Muscle layer of colon (tissue), 2 donors: ENCODE measurements around the gene ZDHHC8.

Experiments used
- H3K27ac ChIP-seq: one replicate; pipeline ENCODE4 v1.7.0; 2013; ENCODE audit warnings: low read depth, mild to moderate bottlenecking, low read length, moderate library complexity
- H3K27me3 ChIP-seq, 2 donors: one replicate each; pipeline ENCODE4 v1.7.0; 2013; ENCODE audit warnings: low read length in 2 of 2, mild to moderate bottlenecking in 2 of 2; ENCODE audit not compliant: insufficient read depth in 2 of 2, control insufficient read depth in 1 of 2
- H3K36me3 ChIP-seq: one replicate; pipeline ENCODE4 v1.7.0; 2013; ENCODE audit warnings: mild to moderate bottlenecking, low read length; ENCODE audit not compliant: insufficient read depth
- H3K4me1 ChIP-seq: one replicate; pipeline ENCODE4 v1.7.0; 2013; ENCODE audit warnings: mild to moderate bottlenecking, low read length; ENCODE audit not compliant: insufficient read depth
- H3K4me3 ChIP-seq, 2 donors: one replicate each; pipeline ENCODE4 v1.7.0; 2013; ENCODE audit warnings: low read length in 2 of 2, low read depth in 1 of 2, mild to moderate bottlenecking in 1 of 2, moderate library complexity in 1 of 2
- H3K9ac ChIP-seq: one replicate; pipeline ENCODE4 v1.7.0; 2013; ENCODE audit warnings: low read length
- H3K9me3 ChIP-seq: one replicate; pipeline ENCODE4 v1.7.0; 2013; ENCODE audit warnings: mild to moderate bottlenecking, low read length
- donor health status: abdominal sarcoma.
- donor health status: Adenocarcinoma of cecum.

ZDHHC8 gene

DNA sequence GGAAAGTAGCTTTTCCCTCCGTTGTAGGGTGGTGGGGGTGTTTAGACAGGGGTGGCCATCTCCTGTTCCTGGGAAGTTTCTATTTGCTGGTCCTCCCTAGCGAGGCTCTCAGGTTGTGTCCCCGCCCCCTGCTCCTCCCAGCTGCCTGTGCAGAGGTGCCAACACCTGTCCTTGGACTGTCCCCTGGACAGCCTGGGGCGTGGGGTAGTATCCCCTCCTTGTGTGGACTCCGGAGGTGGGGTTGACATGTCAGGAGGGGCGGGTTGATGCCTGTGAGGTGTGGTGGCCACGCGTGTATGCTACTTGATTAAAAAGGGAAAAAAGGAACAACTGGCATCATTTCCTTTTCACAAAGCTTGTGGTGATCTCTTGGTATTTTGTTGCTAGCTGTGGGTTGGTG lies 30.0 kb upstream of the ZDHHC8 start:
- no peaks in the 10 kb centered on the region for H3K9me3 ChIP-seq
- peaks cover 70% of the 10 kb centered on the region for H3K36me3 ChIP-seq
- no peak overlapping the region for H3K4me3 ChIP-seq
- no peaks in the 10 kb centered on the region for H3K27me3 ChIP-seq
- no peak overlapping the region for H3K9ac ChIP-seq
- no peak overlapping the region for H3K27ac ChIP-seq
- no peaks in the 10 kb centered on the region for H3K4me1 ChIP-seq

DNA sequence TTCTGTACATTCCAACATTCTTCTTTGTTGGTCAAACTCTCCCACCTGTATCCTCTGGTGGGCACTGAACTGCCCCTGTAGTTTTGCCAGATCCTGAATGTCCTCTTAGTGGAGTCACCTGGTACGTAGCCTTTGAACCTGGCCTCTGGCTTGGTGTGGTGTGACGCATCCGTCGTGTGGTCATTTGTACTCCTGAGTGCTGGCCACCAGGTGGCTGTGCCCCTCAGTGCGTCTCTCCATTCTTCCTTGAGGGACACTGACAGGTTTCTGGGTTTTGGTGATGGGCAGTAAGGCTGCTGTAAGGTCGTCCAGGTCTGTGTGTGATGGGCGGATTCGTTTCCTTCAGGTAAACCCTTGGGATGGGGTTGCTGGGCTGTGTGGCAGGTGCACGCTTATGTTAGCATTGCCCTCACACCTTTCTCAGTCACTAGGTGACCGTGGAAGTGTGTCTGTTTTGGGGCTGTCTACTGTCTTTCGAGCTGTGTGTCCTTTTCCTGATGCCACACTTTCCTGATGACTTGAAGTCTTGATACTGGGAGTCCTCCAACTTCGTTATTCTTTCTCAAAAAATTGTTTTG lies 29.3 kb upstream of the ZDHHC8 start:
- Histone ChIP-seq H3K27me3 (no peaks in the 10 kb centered on the region), H3K4me1 (no peaks in the 10 kb centered on the region), H3K9ac (no peak overlapping the region), H3K27ac (no peak overlapping the region), H3K36me3 (peaks cover 70% of the 10 kb centered on the region), H3K9me3 (no peaks in the 10 kb centered on the region), H3K4me3 (no peak overlapping the region)

DNA sequence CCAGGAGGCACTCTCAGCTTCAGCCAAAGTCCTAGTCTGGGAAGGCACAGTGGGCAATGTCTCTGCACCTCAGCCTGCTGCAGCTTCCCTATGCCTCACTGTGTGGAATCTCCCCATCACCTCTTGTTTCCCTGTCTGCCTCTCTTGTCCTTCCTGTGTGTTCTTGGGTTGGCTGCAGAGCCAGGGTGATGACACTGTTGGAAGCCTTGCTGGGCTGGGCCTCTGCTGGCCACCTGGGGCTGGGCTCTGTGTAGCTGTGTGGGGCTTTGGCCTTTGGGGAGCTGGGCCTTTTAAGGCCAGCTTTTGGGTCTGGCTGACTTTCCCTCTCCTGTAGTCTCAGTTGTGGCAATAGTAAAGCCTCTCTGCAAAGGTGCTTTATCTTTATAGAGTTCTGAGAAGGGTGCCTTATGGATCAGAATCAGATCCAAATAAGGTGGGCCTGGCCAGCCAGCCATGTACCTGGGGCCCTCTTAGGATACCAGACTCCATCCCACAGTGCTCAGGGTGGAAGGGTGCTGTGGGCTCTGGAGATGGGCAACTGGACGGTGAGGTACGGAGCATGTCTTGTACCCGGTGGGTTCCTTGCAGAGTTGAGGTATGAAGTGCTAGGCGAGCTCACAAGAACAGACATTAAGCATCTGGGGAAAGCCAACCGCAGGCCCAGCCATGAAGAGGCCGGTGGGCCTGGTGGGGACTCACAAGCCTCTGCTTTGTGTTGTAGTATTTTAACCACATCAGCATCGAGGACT lies 26.0 kb upstream of the ZDHHC8 start:
- Histone ChIP-seq H3K4me1 (no peaks in the 10 kb centered on the region), H3K9me3 (no peaks in the 10 kb centered on the region), H3K36me3 (peaks cover 64% of the 10 kb centered on the region), H3K9ac (no peak overlapping the region), H3K4me3 (no peak overlapping the region), H3K27me3 (no peaks in the 10 kb centered on the region), H3K27ac (no peak overlapping the region)

DNA sequence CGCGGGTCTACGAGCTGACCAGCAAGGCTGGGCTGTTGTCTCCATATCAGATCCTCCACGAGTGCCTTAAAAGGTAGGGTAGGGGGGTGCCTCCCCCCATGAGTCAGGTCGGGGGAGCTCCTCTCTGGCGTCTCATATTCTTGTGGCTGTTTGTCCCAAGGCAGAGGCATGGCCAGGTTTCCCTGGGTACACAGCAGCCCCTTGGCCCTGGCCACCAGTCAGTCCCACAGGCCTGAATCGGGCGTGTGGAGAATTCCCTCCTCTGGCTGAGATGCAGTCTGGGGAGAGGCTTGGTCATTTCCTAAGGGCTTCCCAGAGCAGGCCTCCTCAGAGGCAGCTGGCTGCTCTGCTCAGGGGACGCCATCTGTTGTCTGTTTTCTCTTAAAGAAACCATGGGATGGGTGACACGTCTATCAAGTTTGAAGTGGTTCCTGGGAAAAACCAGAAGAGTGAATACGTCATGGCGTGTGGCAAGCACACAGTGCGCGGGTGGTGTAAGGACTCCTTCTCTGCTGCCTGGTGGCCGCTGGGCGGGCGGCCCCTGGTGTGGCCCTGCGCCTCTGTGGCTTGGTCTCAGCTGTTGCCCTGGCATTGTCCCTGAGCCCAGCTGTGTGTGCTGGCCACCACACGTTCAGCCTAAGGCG lies 25.3 kb upstream of the ZDHHC8 start:
- Histone ChIP-seq H3K4me3 (no peak overlapping the region), H3K4me1 (no peaks in the 10 kb centered on the region), H3K36me3 (peaks cover 65% of the 10 kb centered on the region), H3K9me3 (no peaks in the 10 kb centered on the region), H3K9ac (no peak overlapping the region), H3K27me3 (no peaks in the 10 kb centered on the region), H3K27ac (no peak overlapping the region)

DNA sequence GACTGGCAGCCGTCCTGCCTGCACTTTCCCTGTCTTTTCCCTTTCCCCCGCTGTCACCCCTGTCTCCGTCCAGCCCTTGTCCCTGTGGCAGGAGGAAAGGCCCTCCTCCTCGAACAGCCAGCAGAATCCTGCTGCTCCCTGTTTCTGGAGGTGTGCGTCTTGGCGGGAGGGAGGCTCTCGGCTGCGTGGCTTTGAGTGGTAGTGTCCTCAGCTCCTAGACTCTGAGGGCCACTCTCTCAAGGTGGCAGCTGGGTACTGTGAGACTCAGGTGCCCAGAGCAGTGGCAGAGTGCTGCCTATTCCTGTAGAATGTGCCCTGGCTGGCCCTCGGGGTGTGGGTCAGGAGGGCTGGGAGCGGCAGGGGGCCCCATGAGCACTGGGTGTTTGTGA lies 24.8 kb upstream of the ZDHHC8 start:
- Histone ChIP-seq H3K9me3 (no peaks in the 10 kb centered on the region), H3K27ac (no peak overlapping the region), H3K4me3 (no peak overlapping the region), H3K9ac (no peak overlapping the region), H3K27me3 (no peaks in the 10 kb centered on the region), H3K36me3 (peaks cover 67% of the 10 kb centered on the region), H3K4me1 (no peaks in the 10 kb centered on the region)

DNA sequence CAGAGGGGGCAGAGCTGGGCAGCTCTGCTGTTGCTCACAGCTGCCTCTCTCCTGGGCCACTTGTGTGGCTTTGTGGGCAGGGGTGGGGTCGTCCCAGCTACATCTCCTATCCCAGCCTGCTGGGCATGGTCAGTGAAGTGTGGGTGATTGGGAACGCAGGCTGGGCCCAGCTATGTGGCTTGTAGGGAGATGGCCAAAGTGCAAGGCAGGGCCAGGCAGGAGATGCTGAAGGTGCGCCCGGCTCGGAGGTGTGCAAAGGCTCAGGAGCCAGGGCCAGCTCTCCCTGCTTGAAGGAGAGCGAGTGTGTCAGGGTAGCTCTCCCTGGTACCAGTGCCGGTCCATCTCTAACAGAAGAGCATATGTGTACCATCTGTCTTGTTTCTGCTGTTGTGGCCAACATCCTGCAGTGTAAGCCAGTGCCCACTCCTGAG lies 24.1 kb upstream of the ZDHHC8 start:
- Histone ChIP-seq H3K4me3 (no peak overlapping the region), H3K4me1 (no peaks in the 10 kb centered on the region), H3K9me3 (no peaks in the 10 kb centered on the region), H3K36me3 (peaks cover 70% of the 10 kb centered on the region), H3K27ac (no peak overlapping the region), H3K27me3 (no peaks in the 10 kb centered on the region), H3K9ac (no peak overlapping the region)

DNA sequence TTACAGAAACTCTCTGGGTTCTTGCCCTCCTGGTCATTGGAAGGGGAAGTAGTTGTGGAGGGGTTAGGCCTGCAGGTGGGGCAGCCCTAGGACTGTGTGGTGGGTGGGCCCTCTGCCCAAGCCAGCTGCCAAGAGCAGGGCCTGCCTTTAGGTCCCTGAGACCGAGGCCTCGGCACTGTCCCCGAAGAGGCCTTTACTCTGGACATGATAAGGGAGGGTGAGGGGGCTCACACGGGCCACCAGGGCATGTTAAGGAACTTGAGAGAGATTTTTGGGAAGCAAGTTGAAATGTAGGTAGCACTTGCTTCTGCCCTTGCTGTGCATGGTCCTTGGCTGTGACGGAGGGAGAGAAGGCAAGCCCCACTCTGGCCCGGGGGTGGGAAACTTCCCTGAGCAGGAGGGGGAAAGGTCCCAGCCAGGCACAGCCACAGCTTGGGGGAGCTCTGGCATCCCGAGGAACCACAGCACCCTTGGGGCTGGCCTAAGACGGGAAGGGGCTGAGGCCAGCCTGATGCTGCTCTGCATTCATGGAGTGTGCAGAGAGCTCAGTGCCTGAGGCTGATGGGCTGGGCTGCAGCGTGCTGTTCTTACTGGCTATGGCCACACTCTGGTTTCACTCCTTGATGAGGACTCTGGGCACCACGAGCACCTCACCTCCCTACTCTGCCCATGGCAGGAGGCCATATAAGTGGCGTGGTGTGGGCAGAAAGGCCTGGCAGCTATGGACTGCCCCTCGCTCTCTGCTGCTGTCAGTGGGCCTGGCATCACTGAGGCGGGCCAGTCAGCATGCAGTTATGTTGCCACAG lies 23.4 kb upstream of the ZDHHC8 start:
- Histone ChIP-seq H3K9ac (no peak overlapping the region), H3K4me1 (no peaks in the 10 kb centered on the region), H3K27ac (no peak overlapping the region), H3K9me3 (no peaks in the 10 kb centered on the region), H3K27me3 (no peaks in the 10 kb centered on the region), H3K4me3 (no peak overlapping the region), H3K36me3 (peaks cover 73% of the 10 kb centered on the region)

DNA sequence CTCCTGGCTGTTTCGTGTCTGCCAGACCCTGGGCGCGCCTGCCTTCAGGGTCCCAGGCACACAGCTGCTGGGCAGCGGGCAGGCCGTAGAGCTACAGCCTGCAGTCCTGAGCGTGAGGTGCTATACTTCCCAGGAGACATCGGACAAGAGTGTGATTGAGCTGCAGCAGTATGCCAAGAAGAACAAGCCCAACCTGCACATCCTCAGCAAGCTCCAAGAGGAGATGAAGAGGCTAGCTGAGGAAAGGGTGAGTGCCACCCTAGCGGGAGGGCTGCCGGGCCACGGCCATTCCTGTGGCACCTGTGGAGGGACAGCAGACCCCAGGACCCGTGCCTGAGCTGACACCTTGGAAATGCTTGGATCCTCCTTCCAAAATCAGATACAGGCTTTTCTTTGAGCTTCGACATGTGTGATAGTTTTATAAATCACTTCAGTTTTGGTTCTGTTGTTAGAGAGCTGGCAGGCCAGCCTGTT lies 22.8 kb upstream of the ZDHHC8 start:
- Histone ChIP-seq H3K9me3 (no peaks in the 10 kb centered on the region), H3K36me3 (peaks cover 79% of the 10 kb centered on the region), H3K9ac (no peak overlapping the region), H3K4me3 (no peak overlapping the region), H3K4me1 (no peaks in the 10 kb centered on the region), H3K27me3 (no peaks in the 10 kb centered on the region), H3K27ac (no peak overlapping the region)

DNA sequence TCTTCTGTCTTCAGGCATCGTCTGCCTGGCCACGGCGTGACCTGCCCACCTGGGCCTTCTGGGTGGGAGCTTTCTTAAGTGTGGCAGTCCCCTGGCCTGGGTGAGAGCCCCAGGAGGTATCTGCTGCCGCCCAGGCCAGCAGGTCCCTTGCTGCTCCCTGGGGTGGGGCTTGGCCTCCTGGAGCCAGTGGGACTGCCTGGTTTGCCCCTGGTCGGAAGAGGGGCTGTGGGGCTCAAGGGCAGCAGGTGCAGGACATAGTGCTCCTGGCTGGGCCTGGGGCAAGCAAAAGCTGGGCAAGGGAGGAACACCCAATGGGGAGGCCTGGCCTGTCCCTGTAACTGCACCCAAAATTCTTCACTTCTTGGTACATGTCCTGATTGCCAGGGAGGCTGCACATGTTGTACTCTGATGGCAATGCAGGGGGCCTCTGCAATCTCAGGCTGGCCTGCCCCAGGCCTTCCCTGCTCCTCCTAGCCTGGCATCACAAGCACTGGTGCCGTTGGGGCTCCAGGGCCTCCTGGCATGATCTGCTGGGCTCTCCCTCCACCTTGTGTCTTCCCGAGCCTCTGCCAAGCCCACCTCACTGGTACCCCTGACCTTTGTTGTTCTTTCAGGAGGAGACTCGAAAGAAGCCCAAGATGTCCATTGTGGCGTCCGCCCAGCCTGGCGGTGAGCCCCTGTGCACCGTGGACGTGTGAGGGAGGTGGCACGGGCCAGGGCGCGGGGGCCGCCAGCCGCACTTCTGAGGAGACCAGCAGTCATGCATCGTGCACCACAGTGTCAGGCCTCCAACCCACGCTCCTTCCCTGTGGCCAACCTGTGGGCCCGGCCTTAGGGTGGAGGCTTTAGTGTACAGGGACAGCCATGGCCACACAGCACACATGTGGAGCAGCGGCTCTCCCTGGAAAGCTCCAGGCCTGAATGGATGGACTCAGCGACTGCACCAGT lies 21.9 kb upstream of the ZDHHC8 start:
- Histone ChIP-seq H3K4me1 (no peaks in the 10 kb centered on the region), H3K36me3 (peaks cover 83% of the 10 kb centered on the region), H3K27ac (no peak overlapping the region), H3K9me3 (no peaks in the 10 kb centered on the region), H3K4me3 (no peak overlapping the region), H3K9ac (no peak overlapping the region), H3K27me3 (no peaks in the 10 kb centered on the region)

DNA sequence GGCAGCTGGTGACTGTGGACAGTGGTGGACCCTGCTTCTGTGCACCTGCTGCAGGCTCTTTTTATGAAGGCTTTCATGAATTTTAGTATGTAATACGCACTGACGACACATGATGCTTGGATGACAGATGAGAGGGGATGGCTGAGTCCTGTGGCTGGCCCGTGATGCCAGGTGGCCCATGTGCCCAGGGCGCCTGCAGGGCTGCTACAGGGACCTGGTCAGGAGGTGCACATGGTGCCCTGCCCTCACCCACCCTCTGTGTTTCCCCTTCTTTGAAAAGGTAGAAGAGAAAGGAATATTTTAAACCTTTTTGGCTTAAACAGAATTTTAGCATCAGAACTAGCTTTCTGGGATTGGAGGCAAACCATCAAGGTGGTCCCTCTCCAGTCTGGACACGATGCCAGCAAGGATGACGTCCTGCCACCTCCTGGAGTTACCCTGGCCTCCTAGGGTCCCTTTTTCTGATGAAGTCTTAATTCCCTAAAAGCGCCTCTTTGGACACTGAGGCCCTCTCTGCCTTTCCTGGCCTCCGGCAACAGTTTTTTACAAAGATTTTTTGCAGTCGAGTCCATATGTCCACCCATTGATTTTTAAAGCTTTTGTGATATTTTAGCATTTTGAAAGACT lies 21.1 kb upstream of the ZDHHC8 start:
- peaks cover 82% of the 10 kb centered on the region for H3K36me3 ChIP-seq
- H3K9ac ChIP-seq = no peak overlapping the region
- H3K9me3 ChIP-seq = no peaks in the 10 kb centered on the region
- no peak overlapping the region for H3K4me3 ChIP-seq
- peaks cover 2% of the 10 kb centered on the region for H3K4me1 ChIP-seq
- no peak overlapping the region for H3K27ac ChIP-seq
- H3K27me3 ChIP-seq = no peaks in the 10 kb centered on the region
